Measurements from ENCODE around the gene CD59. TPM values are rescaled to one million over a fixed set of nuclear protein-coding genes. Genes with fewer than 3 reads are reported as not detected.

CD59 gene
- total RNA-seq, 2 donors from 2014 or later = 68.2 to 194 TPM

GRCh38 chr11:33777906-33778305 lies 41.7 kb upstream of the CD59 start:
- Histone ChIP-seq H3K36me3 (replicated peaks in 1 of 2; ENCODE audit: insufficient read depth in 1 of 2, low read depth in 2 of 2) (no peaks in the 10 kb centered on the region), H3K4me1 (peaks cover 19% of the 10 kb centered on the region), H3K9me3 (no peaks in the 10 kb centered on the region), H3K27me3 (no peaks in the 10 kb centered on the region), H3K4me3 (no peak overlapping the region), H3K27ac (no peak overlapping the region)
- 77 to 83% methylated on average over 9 of the region's 9 CpGs for WGBS, 2 donors
- ATAC-seq (no peak), DNase-seq (no peak)
- intact Hi-C loops (cut with DNase I) = no loop called here
- TF ChIP-seq POLR2A (IDR thresholded peaks at IDR 0.05) = no peak
- TF ChIP-seq, protein P1, sequence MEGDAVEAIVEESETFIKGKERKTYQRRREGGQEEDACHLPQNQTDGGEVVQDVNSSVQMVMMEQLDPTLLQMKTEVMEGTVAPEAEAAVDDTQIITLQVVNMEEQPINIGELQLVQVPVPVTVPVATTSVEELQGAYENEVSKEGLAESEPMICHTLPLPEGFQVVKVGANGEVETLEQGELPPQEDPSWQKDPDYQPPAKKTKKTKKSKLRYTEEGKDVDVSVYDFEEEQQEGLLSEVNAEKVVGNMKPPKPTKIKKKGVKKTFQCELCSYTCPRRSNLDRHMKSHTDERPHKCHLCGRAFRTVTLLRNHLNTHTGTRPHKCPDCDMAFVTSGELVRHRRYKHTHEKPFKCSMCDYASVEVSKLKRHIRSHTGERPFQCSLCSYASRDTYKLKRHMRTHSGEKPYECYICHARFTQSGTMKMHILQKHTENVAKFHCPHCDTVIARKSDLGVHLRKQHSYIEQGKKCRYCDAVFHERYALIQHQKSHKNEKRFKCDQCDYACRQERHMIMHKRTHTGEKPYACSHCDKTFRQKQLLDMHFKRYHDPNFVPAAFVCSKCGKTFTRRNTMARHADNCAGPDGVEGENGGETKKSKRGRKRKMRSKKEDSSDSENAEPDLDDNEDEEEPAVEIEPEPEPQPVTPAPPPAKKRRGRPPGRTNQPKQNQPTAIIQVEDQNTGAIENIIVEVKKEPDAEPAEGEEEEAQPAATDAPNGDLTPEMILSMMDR (IDR thresholded peaks at IDR 0.05) = no peak

DNA sequence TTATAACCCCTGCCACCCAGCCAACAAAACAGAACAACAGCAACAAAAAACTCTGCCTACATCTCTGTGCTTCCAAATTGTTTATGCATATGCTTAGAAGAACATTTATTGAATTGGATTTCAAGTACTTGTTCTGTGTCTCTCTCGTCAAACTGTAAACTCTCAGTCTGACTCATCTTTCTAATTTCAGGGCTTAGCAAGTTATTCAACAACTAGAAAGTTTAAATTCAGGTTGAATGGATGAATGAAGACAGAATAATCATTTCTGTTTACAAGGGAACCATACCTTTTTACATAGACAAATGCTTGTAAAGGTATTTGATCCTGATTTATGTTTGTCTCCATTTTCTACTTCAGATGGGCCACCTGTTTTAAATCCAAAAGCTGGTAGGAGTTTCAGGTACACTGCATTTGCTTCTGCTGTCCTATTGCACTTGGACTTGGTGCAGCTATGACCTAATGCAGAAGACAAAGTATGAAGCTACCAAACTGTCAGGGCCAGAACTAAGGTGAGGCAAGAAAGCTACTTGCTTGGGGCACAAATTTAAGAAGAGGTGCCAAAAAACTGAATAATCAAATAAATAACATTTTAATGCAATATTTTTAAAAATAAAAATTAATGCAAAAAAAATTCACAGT lies 39.7 kb upstream of the CD59 start:
- H3K4me1 ChIP-seq = peaks cover 34% of the 10 kb centered on the region
- intact Hi-C loops (cut with DNase I) = no loop called here

DNA sequence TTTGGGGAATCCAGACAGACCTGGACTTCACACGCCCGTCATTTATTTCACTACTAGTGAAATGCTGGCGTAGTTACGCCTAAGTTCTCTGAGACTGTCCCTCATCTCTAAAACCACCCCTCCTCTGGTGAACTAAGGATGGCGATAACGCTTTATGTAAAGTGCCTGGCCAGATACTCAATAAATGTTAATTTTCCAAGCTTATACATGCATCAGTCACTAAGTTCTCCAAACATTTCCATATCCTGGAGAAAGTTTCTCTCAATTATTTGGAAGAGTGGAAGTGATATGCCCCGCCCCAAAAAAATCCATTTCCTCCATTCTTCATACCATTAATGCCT lies 39.2 kb upstream of the CD59 start:
- intact Hi-C loops (cut with DNase I) = no loop called here
- DNase-seq (no peak), ATAC-seq (no peak)
- 74 to 84% methylated on average over 7 of the region's 7 CpGs for WGBS, 2 donors
- H3K4me1 ChIP-seq = peaks cover 35% of the 10 kb centered on the region
- H3K27me3 ChIP-seq = no peaks in the 10 kb centered on the region
- H3K9me3 ChIP-seq = no peaks in the 10 kb centered on the region
- no peak overlapping the region for H3K4me3 ChIP-seq
- no peak overlapping the region for H3K27ac ChIP-seq
- TF ChIP-seq POLR2A (IDR thresholded peaks at IDR 0.05) = no peak
- TF ChIP-seq, protein P1 (IDR thresholded peaks at IDR 0.05) = no peak
- H3K36me3 ChIP-seq (replicated peaks in 1 of 2; ENCODE audit: insufficient read depth in 1 of 2, low read depth in 2 of 2) = no peaks in the 10 kb centered on the region

More for the DNA sequence above, 39.7 kb upstream of the CD59 start:
- DNase-seq = no peak
- no peak overlapping the region for H3K27ac ChIP-seq
- H3K36me3 ChIP-seq (replicated peaks in 1 of 2; ENCODE audit: insufficient read depth in 1 of 2, low read depth in 2 of 2) = no peaks in the 10 kb centered on the region
- TF ChIP-seq, protein P1 (IDR thresholded peaks at IDR 0.05) = no peak
- H3K4me3 ChIP-seq = no peak overlapping the region
- 56 to 63% methylated on average over 1 of the region's 1 CpG for WGBS, 2 donors
- no peak for ATAC-seq
- no peaks in the 10 kb centered on the region for H3K9me3 ChIP-seq
- no peaks in the 10 kb centered on the region for H3K27me3 ChIP-seq

- TF ChIP-seq POLR2A (IDR thresholded peaks at IDR 0.05) = peak in 1 of 3 donors; percentile 79
- TF ChIP-seq, protein P1 (IDR thresholded peaks at IDR 0.05) = no peak
- DNase-seq = peak in 2 of 4 donors; percentile 25 to 34
- Histone ChIP-seq H3K27ac (peak overlapping the region in 3 of 4 donors; percentile 83 to 84 (median 83)), H3K4me1 (peaks cover 38% of the 10 kb centered on the region), H3K36me3 (replicated peaks in 1 of 2; ENCODE audit: insufficient read depth in 1 of 2, low read depth in 2 of 2) (no peaks in the 10 kb centered on the region), H3K9me3 (no peaks in the 10 kb centered on the region), H3K27me3 (no peaks in the 10 kb centered on the region), H3K4me3 (peak overlapping the region; percentile 16 to 89)
- ATAC-seq = peak; percentile 8
- intact Hi-C loops (cut with DNase I) = no loop called here
- WGBS, 2 donors = 1% methylated on average over 23 of the region's 23 CpGs
Measured at GRCh38 chr11:33774736-33775466, 38.7 kb upstream of the CD59 start.
